ENCODE data around the gene TMEM119. TPM values are rescaled to one million over a fixed set of nuclear protein-coding genes. Genes with fewer than 3 reads are reported as not detected.

TMEM119 gene, protein sequence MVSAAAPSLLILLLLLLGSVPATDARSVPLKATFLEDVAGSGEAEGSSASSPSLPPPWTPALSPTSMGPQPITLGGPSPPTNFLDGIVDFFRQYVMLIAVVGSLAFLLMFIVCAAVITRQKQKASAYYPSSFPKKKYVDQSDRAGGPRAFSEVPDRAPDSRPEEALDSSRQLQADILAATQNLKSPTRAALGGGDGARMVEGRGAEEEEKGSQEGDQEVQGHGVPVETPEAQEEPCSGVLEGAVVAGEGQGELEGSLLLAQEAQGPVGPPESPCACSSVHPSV
- total RNA-seq (10 to 100 TPM in 1 of 6 donors, 1 to 10 TPM in 5; 1.0 to 18.8 (median 2.5) TPM), polyA plus RNA-seq (1 to 10 TPM; 2.0 to 2.2 TPM)

DNA sequence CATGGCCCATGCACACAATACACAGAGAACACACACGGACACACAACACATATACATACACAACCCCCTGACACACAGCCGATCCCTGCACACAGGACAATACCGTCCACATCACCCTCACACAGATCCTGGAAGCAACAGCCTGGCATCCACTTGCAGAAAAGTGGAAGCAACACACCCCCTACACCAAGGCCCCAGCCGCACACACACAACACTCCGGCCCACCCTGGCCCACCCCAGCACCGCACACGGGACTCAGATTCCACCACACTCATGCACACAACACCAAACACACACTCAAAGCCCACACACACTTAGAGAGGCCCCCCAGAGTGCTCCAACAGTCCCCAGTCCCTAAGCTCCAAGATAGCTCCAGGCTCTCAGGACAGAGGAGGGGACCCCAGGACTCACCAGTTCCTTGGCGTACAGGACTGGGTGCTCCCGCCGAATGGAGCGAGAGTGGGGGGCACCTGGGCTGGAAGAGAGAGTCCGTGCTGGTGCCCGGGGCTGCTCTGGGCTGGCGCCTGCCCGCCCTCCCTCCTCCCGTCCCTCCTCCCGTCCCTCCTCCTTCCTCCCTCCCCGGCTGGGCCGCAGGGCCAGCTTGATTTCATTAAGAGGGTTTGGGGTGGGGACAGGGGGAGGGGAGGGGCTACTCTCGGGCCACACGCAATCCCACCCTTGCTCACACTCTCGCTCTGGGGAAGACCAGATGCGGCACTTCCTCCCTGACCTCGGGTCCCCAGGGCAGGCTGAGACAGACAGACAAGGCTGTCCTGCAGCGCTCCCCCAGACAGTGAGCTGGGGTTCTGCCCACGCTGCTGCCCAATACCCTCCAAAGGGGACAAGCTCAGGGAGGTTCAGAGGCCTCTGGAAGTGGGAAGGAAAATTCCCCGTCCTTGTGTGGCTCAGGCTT is at the start of gene TMEM119:
Gene TMEM119, minus strand, starts transcription at position 526 of the 913 bp plus-strand sequence. CDS start 5,701 bp downstream, outside the sequence.
- TF ChIP-seq, protein P1, sequence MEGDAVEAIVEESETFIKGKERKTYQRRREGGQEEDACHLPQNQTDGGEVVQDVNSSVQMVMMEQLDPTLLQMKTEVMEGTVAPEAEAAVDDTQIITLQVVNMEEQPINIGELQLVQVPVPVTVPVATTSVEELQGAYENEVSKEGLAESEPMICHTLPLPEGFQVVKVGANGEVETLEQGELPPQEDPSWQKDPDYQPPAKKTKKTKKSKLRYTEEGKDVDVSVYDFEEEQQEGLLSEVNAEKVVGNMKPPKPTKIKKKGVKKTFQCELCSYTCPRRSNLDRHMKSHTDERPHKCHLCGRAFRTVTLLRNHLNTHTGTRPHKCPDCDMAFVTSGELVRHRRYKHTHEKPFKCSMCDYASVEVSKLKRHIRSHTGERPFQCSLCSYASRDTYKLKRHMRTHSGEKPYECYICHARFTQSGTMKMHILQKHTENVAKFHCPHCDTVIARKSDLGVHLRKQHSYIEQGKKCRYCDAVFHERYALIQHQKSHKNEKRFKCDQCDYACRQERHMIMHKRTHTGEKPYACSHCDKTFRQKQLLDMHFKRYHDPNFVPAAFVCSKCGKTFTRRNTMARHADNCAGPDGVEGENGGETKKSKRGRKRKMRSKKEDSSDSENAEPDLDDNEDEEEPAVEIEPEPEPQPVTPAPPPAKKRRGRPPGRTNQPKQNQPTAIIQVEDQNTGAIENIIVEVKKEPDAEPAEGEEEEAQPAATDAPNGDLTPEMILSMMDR (IDR thresholded peaks at IDR 0.05): no peak
- H3K4me3 ChIP-seq: no peak within 1 kb of the TSS
- FAIRE-seq: no peak
- H3K9me3 ChIP-seq: no peaks in the 10 kb centered on the region
- no peak for DNase-seq
- no peaks in the 10 kb centered on the region for H3K4me1 ChIP-seq
- no peaks in the 10 kb centered on the region for H3K36me3 ChIP-seq
- intact Hi-C loops (cut with DNase I): no loop called here
- no peak within 1 kb of the TSS for H3K27ac ChIP-seq
- H3K27me3 ChIP-seq: no peaks in the 10 kb centered on the region
- peak in 3 of 4 donors; percentile 30 to 57 (median 33) for ATAC-seq
- WGBS, 2 donors: 37 to 52% methylated on average over 23 to 27 of the region's 27 CpGs

DNA sequence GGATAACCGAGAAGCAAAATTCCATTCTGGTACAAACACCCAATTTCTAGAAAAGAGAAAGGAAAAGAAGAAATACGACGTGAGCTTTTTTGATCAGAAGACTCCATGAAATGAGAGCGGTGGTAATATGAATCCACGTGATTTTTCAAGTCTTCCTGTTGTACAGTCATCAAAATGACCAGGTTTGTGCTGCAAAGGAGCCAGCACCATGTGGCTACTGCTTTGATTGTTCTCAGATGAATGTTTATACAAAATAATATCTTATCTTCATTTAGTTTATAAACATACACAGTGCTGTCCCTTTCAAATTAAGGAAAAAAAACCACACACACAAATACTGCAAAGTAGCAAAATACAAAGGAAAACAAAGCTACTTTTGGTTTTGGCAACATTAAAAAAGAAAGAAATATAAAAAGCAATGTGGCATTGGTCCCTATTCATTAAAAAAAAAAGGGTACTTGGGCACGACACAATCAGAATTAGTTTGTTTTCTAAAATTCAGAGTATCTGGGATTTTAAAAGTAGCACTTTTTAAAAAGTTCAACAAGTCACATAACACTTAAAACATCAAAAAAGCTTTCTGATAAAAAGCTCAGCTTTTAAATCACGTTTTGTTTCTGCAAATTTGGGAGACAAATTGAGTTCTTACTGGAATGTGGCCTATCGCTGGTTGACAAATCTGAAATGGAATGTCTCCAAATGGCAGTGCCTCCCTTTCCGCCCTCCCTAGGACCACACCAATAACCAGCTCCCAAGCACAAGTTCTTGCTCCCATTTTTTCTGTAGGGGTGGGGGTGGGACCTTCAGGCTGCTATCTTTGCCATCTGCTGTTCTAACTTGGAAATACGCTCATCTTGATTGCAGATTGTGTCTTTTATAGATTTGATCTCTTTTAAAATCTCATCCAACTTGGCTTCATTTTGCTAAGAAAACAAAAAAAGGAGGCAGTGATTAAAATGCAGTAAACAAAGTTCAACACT is 49.0 kb upstream of the TMEM119 start:
- H3K4me1 ChIP-seq: peaks cover 0 to 5% (median 0%) of the 10 kb centered on the region in 3 donors
- intact Hi-C loops (cut with DNase I): no loop called here
- H3K9me3 ChIP-seq: no peaks in the 10 kb centered on the region
- DNase-seq (no peak), FAIRE-seq (no peak), ATAC-seq (peak in 1 of 4 donors; percentile 45)
- H3K27ac ChIP-seq: no peak overlapping the region
- 55 to 63% methylated on average over 10 of the region's 10 CpGs for WGBS, 2 donors
- no peaks in the 10 kb centered on the region for H3K27me3 ChIP-seq
- no peak overlapping the region for H3K4me3 ChIP-seq
- H3K36me3 ChIP-seq: no peaks in the 10 kb centered on the region
- TF ChIP-seq, protein P1 (IDR thresholded peaks at IDR 0.05): no peak

DNA sequence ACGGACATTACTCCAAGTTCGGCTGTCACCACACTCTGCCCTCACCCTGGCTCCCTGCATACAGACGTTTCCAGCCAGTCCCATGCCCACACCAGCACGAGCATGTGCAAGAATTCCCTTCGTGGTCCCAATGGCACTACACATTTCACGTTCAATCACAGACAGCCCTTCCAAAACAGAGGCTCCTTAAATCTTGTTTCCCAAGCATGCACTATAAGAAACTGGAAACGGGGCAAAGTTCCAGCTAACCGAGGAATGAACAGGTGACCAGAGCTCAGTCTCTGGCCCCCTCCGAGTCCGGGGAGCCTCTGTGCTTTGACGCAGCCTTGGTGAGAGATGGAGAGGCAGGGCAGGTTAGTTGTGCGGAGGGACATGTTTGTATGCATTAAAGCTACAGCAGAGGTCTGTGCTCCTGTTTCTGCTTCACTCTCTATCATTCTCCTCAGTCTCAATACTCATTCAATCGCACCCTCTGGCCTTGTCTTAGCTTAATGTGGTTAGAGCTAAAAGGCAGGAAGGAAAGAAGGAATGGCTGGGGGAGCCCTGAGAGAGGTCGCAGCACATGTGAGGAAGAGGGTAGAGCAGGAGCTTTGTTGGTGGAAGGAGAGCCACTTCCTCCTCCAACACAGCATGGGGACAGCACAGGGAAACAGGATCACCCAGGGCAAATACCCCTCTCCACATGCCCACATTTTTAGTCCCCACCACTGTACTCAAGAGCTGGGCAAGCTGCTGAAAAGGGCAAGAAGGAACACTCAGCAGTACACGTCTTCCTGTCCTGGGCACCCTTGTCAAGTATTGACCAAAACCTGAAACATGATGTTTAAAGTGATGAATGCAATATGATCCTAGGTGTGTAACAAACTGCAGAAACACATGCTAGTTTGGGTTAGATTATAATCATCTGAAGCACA is 48.1 kb upstream of the TMEM119 start:
- no peaks in the 10 kb centered on the region for H3K36me3 ChIP-seq
- ATAC-seq: no peak
- intact Hi-C loops (cut with DNase I): no loop called here
- no peak overlapping the region for H3K27ac ChIP-seq
- WGBS, 2 donors: 92 to 93% methylated on average over 15 of the region's 15 CpGs
- H3K27me3 ChIP-seq: no peaks in the 10 kb centered on the region
- TF ChIP-seq, protein P1 (IDR thresholded peaks at IDR 0.05): no peak
- no peaks in the 10 kb centered on the region for H3K9me3 ChIP-seq
- H3K4me1 ChIP-seq: peaks cover 0 to 5% (median 0%) of the 10 kb centered on the region in 3 donors
- H3K4me3 ChIP-seq: no peak overlapping the region
- no peak for DNase-seq
- FAIRE-seq: no peak

DNA sequence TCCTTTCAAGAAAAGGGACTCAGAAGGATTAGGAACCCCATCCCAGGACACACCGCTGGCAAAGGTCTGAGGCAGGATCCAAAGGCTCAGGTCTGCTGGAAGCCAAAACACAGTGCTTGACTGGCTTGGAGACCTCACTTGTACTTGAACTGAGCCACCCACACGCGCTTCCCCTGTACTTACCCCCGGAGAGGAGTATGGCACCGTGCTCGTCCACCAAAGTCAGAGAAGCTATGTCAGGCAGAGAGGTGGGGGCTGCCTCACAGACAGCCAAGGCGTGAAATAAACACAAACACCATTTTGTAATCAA is 46.9 kb upstream of the TMEM119 start:
- TF ChIP-seq, protein P1 (IDR thresholded peaks at IDR 0.05): no peak
- 95% methylated on average over 7 of the region's 7 CpGs for WGBS, 2 donors

More for the DNA sequence above, 46.9 kb upstream of the TMEM119 start:
- Histone ChIP-seq H3K27ac (no peak overlapping the region), H3K4me1 (peaks cover 0 to 5% (median 0%) of the 10 kb centered on the region in 3 donors), H3K4me3 (no peak overlapping the region), H3K9me3 (no peaks in the 10 kb centered on the region), H3K36me3 (no peaks in the 10 kb centered on the region), H3K27me3 (no peaks in the 10 kb centered on the region)
- DNase-seq (no peak), FAIRE-seq (no peak), ATAC-seq (no peak)
- intact Hi-C loops (cut with DNase I): no loop called here

All from pancreas (tissue), 10 donors.